22Rv1 (cell line): ENCODE results near the gene MEF2D.

Source experiments
- H3K27ac ChIP-seq: fragments of 450-650 bp; 2 replicates; pipeline ENCODE4 v1.5.1; 2017
- ZFX ChIP-seq: fragments of 450-650 bp; IDR thresholded peaks from 2 replicates; pipeline ENCODE4 v1.6.1; 2017; ENCODE audit warnings: antibody characterized with exemption, borderline replicate concordance
- TF ChIP-seq, protein P1 (sequence below): fragments of 450-650 bp; IDR thresholded peaks from 2 replicates; pipeline ENCODE4 v1.5.1; 2017; ENCODE audit warnings: mild to moderate bottlenecking

MEF2D gene

DNA sequence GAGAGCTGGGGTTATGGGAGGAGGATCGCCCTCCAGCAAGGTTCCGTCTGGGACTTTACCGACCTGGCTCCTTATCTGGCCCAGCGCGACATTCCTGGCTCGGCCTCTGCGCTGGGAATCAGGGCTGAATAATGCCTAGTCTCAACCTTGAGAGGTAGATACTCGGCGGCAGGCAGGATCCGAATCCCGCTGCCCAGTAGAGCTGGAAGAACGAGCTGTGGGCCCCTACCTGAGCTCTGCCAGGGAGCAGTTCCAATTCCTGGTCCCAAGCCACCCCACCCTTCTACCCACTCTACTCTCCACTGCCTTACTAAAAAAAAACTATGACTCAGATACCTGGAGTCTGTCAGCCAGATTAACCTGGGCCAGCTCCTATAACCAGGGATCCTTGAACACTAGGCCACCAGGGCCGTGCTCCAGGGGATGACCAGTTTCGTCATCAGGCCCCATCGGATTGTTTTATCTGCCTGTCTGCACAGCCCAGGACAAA lies 77.9 kb downstream of the MEF2D start:
- no peak overlapping the region for H3K27ac ChIP-seq
- TF ChIP-seq, protein P1, sequence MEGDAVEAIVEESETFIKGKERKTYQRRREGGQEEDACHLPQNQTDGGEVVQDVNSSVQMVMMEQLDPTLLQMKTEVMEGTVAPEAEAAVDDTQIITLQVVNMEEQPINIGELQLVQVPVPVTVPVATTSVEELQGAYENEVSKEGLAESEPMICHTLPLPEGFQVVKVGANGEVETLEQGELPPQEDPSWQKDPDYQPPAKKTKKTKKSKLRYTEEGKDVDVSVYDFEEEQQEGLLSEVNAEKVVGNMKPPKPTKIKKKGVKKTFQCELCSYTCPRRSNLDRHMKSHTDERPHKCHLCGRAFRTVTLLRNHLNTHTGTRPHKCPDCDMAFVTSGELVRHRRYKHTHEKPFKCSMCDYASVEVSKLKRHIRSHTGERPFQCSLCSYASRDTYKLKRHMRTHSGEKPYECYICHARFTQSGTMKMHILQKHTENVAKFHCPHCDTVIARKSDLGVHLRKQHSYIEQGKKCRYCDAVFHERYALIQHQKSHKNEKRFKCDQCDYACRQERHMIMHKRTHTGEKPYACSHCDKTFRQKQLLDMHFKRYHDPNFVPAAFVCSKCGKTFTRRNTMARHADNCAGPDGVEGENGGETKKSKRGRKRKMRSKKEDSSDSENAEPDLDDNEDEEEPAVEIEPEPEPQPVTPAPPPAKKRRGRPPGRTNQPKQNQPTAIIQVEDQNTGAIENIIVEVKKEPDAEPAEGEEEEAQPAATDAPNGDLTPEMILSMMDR, result no peak
- no peak for TF ChIP-seq ZFX

DNA sequence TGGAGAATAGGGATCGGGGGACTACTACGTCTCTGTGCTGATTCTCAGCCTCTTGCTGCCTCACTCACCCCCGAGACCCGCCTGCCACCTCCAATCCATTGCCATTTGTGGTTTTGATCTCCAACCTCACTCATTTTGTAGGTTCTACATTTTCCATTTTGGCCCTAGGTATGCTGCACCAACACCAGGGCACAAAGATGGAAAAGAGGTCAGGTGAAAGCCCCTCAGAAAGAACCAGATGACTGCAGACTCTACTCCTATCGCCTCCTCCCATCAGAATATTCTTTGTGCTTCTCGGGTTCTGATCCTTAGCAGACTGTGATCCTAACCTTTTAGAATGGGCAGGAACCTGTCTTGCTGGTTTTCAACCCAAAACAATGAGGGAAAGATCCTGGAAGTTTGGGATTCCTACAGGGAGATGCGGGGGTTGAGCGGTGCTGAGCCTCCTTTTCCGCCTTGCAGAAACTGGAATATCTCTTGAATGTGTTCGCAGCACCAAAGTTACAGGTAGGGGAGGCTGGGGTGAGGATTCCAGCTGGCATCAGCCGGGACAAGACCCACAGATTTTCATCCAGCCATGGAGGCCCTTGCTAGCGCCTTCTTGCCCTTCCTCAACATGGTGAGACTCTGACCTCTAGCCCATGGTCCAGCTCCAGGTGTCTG lies 78.5 kb downstream of the MEF2D start:
- no peak overlapping the region for H3K27ac ChIP-seq
- TF ChIP-seq ZFX, result no peak
- TF ChIP-seq, protein P1, result no peak

DNA sequence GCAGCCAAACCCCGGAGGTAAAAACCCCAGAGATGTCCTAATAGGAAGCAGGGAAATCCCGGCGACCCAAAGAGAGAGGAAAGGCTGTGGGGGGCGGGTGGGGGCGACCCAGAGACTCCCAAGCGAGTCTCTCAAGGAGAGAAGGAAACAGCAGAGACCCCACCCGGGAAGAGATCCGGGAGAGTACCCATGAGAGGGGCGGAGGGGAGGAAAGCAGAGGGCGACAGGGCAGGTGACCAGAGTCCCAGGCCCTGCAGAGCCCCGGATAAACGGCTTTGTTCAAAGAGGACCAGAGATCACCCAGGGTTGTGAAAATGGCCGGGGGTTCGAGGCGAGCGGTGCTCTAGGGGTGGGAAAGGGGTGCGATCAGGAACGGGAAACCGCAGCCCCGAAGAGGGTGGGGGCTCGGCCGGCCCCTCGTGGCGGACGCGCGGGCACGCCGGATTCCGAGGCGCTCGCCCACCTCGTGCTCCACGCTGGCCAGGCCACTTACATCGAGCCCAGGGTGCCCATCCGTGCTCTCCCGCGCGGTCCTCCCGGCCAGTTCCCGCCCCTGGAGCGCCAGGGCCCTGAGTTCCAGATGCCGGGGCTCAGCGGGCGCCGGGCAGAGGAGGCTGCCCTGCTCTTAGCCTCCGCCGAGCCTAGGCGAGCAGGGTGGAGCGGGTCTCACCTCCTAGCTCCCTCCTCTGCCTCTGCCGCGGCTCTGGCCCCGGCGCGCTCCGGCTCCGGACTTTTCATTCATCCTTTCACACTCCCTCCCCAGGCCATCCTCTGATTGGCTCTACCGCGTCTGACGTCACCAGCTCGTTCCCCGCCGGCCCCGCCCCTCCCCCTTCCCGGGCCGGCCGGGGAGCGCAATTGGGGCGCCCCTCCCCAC lies 79.3 kb downstream of the MEF2D start:
- H3K27ac ChIP-seq, result no peak overlapping the region
- TF ChIP-seq ZFX, result no peak
- TF ChIP-seq, protein P1, result no peak

DNA sequence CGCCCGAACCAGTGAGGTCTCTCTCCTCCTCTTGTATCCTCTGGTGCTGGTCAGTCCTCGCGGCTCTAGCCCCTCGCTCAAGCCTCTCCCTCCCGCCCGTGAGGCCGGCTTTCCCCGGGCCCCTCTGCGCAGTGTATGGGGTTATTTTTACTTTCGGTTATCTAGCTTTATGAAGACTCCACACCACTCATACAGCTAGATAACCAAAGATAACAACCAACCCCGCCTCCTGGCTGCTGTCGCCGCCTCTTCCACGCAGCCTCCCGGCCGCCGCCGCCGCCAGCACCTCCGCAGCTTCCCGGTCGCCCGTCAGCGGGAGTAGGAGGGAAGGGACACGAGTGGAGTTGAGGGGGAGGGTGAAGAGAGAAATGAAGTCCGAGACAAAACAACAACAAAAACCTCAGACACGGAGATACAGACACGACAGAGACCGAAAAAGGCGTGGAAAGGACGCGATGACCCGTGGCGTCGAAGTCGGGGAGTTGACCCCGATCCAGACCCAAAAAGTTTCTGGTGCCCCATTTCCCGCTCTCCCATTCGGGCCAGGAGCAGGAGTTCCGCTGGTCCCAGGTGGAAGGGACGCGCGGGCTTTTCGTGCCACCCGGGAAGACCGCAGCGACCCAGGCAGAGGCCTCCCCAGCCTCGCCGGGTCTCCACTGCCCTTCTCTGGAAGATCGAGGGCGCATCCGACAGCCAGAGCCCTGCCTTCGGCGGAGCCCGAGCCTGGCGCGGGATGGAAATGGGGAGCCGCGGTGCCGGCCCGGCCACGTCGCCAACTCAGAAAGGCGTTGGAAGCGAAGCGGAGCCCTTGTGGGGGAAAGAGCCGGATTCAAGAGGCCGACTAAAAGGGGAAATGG lies 80.1 kb downstream of the MEF2D start:
- H3K27ac ChIP-seq, result no peak overlapping the region

DNA sequence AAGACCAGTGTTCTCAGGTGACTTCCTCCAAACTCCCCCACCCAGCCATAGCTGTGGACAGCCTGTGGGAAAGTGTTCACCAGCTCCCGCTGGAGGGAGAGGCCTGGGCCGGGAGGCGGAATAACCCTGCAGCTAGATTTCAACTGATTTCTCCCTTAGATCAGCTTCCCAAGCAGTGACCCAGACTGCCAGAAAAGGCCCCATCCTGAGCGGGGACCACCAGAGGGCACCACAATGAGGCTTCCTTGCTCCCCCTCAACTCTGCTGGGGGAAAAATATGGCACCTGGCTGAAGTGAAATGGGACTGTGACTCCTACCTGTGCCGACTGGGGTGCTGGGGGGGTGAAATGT lies 80.7 kb downstream of the MEF2D start:
- TF ChIP-seq, protein P1, result peak; percentile 15; the same call in 1 of the 2 replicates
- TF ChIP-seq ZFX, result no peak
- no peak overlapping the region for H3K27ac ChIP-seq

More for the DNA sequence above, 80.1 kb downstream of the MEF2D start:
- TF ChIP-seq, protein P1, result no peak; the same call in 1 of the 2 replicates
- no peak for TF ChIP-seq ZFX

DNA sequence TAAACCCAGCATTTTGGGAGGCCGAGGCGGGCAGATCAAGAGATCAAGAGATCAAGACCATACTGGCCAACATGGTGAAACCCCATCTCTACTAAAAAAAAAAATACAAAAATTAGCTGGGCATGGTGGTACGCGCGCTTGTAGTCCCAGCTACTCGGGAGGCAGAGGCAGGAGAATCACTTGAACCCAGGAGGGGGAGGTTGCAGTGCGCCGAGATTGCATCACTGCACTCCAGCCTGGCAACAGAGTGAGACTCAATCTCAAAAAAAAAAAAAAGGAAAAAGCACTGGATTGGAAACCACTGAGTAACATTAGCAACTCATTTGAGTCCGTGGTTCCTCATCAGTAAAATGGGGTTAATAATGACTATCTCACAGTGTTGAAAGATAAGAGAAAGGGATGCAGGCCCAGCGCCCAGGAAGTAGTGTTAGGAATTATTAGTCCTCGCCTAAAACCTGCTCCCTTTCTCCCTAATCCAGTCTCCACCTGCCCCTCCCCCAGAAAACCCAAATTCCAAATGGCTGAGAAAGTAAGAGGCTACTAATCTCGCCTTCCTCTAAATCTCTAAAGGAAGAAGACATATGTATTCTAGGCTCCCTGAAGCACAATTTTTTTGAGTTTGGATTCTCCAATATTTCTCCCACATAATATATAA lies 82.0 kb downstream of the MEF2D start:
- TF ChIP-seq ZFX, result no peak
- TF ChIP-seq, protein P1, result no peak
- no peak overlapping the region for H3K27ac ChIP-seq
